Adipocyte (in vitro differentiated cells): ENCODE results near the gene HOXA7.

Experiments
- DNase-seq: peaks from one replicate; pipeline ENCODE4 v3.0.0-alpha.2; 2015; ENCODE audit warnings: low read depth
- H3K27me3 ChIP-seq: replicated peaks from 2 replicates; pipeline ENCODE4 v1.7.0; 2013; ENCODE audit warnings: mild to moderate bottlenecking, low read length, moderate library complexity; ENCODE audit not compliant: control insufficient read depth, insufficient read depth
- H3K36me3 ChIP-seq: 2 replicates; pipeline ENCODE4 v1.7.0; 2013; ENCODE audit warnings: low read length, mild to moderate bottlenecking, moderate library complexity; ENCODE audit not compliant: control insufficient read depth, insufficient read depth, severe bottlenecking
- H3K4me1 ChIP-seq: 2 replicates; pipeline ENCODE4 v1.7.0; 2013; ENCODE audit warnings: mild to moderate bottlenecking, low read length, moderate library complexity; ENCODE audit not compliant: control insufficient read depth, insufficient read depth
- H3K4me3 ChIP-seq: 2 replicates; pipeline ENCODE4 v1.7.0; 2013; ENCODE audit warnings: mild to moderate bottlenecking, low read length, moderate library complexity
- H3K9ac ChIP-seq: 2 replicates; pipeline ENCODE4 v1.7.0; 2013; ENCODE audit warnings: mild to moderate bottlenecking, low read length, moderate library complexity
- H3K9me3 ChIP-seq: 2 replicates; pipeline ENCODE4 v1.7.0; 2013; ENCODE audit warnings: mild to moderate bottlenecking, low read length, moderate library complexity; ENCODE audit not compliant: control insufficient read depth

HOXA7 gene

DNA sequence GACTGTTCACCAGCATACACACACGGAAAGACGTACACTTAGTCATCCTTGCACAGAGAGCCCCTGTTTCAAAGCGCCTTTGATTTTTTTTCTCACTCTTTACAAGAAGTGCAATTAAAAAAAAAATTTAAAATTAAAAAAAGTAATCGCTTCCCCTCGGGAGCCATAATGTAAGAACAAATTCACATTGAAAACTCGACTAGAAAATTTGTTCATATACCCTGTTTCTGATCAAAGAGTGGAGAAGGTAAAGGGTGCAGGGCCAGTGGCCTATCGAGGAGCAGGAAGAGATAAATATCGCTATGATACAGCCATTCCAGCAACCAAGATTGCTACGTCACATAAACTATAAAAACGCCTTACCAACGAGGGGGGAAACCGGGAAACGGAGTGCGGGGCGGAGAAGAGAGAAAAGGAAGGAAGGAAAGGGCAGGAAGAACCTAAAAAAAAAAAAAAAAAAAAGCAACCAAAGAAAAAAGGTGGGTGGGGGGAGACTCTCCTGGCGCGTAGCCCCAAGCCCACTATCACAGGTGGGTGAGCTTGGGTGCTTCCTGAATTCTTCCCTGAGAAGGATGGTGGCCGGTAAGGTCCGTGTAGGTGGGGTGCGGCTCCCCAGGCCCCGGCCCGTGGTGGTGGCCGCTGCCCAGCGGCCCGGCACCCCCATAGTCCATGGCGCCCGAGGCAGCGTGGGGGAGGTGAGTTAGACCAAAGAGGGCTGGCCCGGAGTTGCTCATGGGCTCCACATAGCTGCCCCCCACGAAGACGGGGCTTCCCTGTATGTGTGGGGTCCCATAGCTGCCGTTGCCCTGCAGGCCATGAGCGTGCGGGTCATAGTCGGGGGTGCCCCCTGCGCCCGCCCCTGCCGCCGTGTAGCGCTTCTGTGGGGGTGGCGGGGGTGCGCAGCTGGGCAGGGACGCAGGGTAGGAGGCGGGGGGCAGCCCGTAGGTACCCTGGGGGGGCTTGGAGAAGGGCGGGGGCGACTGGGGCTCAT is 48.8 kb downstream of the HOXA7 start:
- Histone ChIP-seq H3K36me3 (no peaks in the 10 kb centered on the region), H3K27me3 (no peaks in the 10 kb centered on the region), H3K9ac (peak overlapping the region; percentile 80), H3K9me3 (no peaks in the 10 kb centered on the region), H3K4me1 (peaks cover 63% of the 10 kb centered on the region), H3K4me3 (peak overlapping the region; percentile 37)
- no peak for DNase-seq

- Histone ChIP-seq H3K36me3 (no peaks in the 10 kb centered on the region), H3K4me1 (peaks cover 55% of the 10 kb centered on the region), H3K27me3 (no peaks in the 10 kb centered on the region), H3K4me3 (peak overlapping the region; percentile 64), H3K9me3 (no peaks in the 10 kb centered on the region), H3K9ac (peak overlapping the region; percentile 80)
- DNase-seq = no peak
Observed at GRCh38 chr7:27106901-27107240, 49.6 kb downstream of the HOXA7 start.

DNA sequence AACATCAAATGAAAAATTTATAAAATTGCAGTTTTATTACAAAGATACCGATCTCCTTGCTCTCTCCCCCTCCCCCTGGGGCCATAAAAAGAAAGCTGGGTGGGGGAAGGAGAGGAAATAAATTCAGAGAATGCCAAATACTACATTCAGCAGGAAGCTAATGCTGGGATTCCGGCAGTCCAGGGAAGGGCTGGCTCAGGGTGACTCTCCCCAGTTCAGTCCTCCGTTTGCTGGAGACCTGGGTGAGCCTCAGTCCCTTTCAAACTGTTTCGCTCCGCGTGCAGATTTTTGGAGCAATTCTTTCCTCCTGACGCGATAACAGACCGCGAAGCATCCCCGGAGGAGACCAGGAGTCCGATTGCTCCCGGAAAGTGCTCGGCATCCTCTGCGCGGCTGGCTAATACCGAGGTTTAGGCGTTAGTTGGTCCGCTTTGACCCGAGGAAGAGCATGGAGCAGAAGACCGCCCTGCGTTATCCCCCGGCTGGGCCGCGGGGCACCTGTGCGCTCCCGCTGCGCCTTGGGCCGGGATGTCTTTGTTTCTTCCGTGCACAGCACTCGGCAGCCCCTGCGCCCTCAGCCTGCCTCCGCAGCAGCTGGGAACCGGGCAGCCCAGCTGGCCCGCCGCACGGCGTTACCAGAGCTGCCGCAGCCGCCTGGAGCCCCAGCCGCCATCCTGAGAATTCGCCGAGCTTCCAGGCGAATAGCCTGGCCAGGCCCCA is 50.1 kb downstream of the HOXA7 start:
- H3K36me3 ChIP-seq = no peaks in the 10 kb centered on the region
- no peaks in the 10 kb centered on the region for H3K9me3 ChIP-seq
- peak overlapping the region; percentile 80 for H3K9ac ChIP-seq
- H3K27me3 ChIP-seq = no peaks in the 10 kb centered on the region
- H3K4me3 ChIP-seq = peak overlapping the region; percentile 64
- peaks cover 55% of the 10 kb centered on the region for H3K4me1 ChIP-seq
- DNase-seq = peak; percentile 27

GRCh38 chr7:27105301-27106031 is 51.0 kb downstream of the HOXA7 start:
- H3K9me3 ChIP-seq = no peaks in the 10 kb centered on the region
- H3K4me1 ChIP-seq = peaks cover 55% of the 10 kb centered on the region
- H3K27me3 ChIP-seq = no peaks in the 10 kb centered on the region
- peak overlapping the region; percentile 80 for H3K9ac ChIP-seq
- no peak for DNase-seq
- H3K4me3 ChIP-seq = peak overlapping the region; percentile 64
- no peaks in the 10 kb centered on the region for H3K36me3 ChIP-seq

GRCh38 chr7:27104341-27105058 is 52.0 kb downstream of the HOXA7 start:
- peaks cover 55% of the 10 kb centered on the region for H3K4me1 ChIP-seq
- peak overlapping the region; percentile 60 for H3K9ac ChIP-seq
- H3K4me3 ChIP-seq = no peak overlapping the region
- no peaks in the 10 kb centered on the region for H3K27me3 ChIP-seq
- no peaks in the 10 kb centered on the region for H3K9me3 ChIP-seq
- no peaks in the 10 kb centered on the region for H3K36me3 ChIP-seq
- no peak for DNase-seq
